ENCODE results near the gene GASK1A. TPM values are rescaled to one million over a fixed set of nuclear protein-coding genes. Genes with fewer than 3 reads are reported as not detected.

Gene GASK1A
- total and polyA plus RNA-seq, 2 experiments from 2014 or later = 2.6 to 11.1 TPM

- no peak overlapping the region for H2AFZ ChIP-seq
- H3K4me3 Mint-ChIP-seq = no peak overlapping the region
- no peaks in the 10 kb centered on the region for H3K4me1 ChIP-seq (ENCODE audit: insufficient read depth)
- TF ChIP-seq STAT1 (IDR thresholded peaks at IDR 0.05; ENCODE audit: unreplicated experiment) (no peak), EZH2 (IDR thresholded peaks at IDR 0.05; ENCODE audit: low read depth, unreplicated experiment) (no peak), JUNB (IDR thresholded peaks at IDR 0.05; ENCODE audit: unreplicated experiment) (no peak), POLR2AphosphoS5 (IDR thresholded peaks at IDR 0.05; ENCODE audit: low read depth) (no peak), ZNF331 (CRISPR knock-in tag; IDR thresholded peaks at IDR 0.05; ENCODE audit: low read depth) (no peak), REST (IDR thresholded peaks at IDR 0.05; ENCODE audit: unreplicated experiment) (no peak), ZNF114 (CRISPR knock-in tag; IDR thresholded peaks at IDR 0.05) (no peak), EZH2phosphoT487 (IDR thresholded peaks at IDR 0.05; ENCODE audit: unreplicated experiment) (no peak), NANOG (IDR thresholded peaks at IDR 0.05; ENCODE audit: borderline replicate concordance) (no peak), ETS1 (IDR thresholded peaks at IDR 0.05) (no peak), CREB1 (CRISPR knock-in tag; IDR thresholded peaks at IDR 0.05; ENCODE audit: low read depth) (no peak)
- TF ChIP-seq, protein P1, sequence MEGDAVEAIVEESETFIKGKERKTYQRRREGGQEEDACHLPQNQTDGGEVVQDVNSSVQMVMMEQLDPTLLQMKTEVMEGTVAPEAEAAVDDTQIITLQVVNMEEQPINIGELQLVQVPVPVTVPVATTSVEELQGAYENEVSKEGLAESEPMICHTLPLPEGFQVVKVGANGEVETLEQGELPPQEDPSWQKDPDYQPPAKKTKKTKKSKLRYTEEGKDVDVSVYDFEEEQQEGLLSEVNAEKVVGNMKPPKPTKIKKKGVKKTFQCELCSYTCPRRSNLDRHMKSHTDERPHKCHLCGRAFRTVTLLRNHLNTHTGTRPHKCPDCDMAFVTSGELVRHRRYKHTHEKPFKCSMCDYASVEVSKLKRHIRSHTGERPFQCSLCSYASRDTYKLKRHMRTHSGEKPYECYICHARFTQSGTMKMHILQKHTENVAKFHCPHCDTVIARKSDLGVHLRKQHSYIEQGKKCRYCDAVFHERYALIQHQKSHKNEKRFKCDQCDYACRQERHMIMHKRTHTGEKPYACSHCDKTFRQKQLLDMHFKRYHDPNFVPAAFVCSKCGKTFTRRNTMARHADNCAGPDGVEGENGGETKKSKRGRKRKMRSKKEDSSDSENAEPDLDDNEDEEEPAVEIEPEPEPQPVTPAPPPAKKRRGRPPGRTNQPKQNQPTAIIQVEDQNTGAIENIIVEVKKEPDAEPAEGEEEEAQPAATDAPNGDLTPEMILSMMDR (conservative IDR thresholded peaks at IDR 0.05; ENCODE audit: low read depth in 2 of 2) = no peak
- TF ChIP-seq, protein P2, sequence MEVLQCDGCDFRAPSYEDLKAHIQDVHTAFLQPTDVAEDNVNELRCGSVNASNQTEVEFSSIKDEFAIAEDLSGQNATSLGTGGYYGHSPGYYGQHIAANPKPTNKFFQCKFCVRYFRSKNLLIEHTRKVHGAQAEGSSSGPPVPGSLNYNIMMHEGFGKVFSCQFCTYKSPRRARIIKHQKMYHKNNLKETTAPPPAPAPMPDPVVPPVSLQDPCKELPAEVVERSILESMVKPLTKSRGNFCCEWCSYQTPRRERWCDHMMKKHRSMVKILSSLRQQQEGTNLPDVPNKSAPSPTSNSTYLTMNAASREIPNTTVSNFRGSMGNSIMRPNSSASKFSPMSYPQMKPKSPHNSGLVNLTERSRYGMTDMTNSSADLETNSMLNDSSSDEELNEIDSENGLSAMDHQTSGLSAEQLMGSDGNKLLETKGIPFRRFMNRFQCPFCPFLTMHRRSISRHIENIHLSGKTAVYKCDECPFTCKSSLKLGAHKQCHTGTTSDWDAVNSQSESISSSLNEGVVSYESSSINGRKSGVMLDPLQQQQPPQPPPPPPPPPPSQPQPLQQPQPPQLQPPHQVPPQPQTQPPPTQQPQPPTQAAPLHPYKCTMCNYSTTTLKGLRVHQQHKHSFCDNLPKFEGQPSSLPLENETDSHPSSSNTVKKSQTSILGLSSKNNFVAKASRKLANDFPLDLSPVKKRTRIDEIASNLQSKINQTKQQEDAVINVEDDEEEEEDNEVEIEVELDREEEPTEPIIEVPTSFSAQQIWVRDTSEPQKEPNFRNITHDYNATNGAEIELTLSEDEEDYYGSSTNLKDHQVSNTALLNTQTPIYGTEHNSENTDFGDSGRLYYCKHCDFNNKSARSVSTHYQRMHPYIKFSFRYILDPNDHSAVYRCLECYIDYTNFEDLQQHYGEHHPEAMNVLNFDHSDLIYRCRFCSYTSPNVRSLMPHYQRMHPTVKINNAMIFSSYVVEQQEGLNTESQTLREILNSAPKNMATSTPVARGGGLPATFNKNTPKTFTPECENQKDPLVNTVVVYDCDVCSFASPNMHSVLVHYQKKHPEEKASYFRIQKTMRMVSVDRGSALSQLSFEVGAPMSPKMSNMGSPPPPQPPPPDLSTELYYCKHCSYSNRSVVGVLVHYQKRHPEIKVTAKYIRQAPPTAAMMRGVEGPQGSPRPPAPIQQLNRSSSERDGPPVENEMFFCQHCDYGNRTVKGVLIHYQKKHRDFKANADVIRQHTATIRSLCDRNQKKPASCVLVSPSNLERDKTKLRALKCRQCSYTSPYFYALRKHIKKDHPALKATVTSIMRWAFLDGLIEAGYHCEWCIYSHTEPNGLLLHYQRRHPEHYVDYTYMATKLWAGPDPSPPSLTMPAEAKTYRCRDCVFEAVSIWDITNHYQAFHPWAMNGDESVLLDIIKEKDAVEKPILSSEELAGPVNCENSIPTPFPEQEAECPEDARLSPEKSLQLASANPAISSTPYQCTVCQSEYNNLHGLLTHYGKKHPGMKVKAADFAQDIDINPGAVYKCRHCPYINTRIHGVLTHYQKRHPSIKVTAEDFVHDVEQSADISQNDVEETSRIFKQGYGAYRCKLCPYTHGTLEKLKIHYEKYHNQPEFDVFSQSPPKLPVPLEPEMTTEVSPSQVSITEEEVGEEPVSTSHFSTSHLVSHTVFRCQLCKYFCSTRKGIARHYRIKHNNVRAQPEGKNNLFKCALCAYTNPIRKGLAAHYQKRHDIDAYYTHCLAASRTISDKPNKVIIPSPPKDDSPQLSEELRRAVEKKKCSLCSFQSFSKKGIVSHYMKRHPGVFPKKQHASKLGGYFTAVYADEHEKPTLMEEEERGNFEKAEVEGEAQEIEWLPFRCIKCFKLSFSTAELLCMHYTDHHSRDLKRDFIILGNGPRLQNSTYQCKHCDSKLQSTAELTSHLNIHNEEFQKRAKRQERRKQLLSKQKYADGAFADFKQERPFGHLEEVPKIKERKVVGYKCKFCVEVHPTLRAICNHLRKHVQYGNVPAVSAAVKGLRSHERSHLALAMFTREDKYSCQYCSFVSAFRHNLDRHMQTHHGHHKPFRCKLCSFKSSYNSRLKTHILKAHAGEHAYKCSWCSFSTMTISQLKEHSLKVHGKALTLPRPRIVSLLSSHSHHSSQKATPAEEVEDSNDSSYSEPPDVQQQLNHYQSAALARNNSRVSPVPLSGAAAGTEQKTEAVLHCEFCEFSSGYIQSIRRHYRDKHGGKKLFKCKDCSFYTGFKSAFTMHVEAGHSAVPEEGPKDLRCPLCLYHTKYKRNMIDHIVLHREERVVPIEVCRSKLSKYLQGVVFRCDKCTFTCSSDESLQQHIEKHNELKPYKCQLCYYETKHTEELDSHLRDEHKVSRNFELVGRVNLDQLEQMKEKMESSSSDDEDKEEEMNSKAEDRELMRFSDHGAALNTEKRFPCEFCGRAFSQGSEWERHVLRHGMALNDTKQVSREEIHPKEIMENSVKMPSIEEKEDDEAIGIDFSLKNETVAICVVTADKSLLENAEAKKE (CRISPR knock-in tag; IDR thresholded peaks at IDR 0.05) = no peak
- no peaks in the 10 kb centered on the region for H3F3A ChIP-seq (replicated peaks; ENCODE audit: low read depth)
- H3K9me3 Mint-ChIP-seq = no peaks in the 10 kb centered on the region
- no peaks in the 10 kb centered on the region for H3K79me2 ChIP-seq (replicated peaks; ENCODE audit: insufficient read depth)
- H3K9me2 ChIP-seq (ENCODE audit: insufficient read depth) = no peaks in the 10 kb centered on the region
- no peak for DNase-seq (ENCODE audit: low spot score)
- H3K27ac ChIP-seq (ENCODE audit: low read depth) = no peak overlapping the region
- 0 out of 3 replicates have a peak, but pooled peaks cover 5% of the 10 kb centered on the region for H3K36me3 Mint-ChIP-seq (ENCODE audit: low read depth)
- H3K27ac Mint-ChIP-seq = no peak overlapping the region
- no peaks in the 10 kb centered on the region for H4K20me1 ChIP-seq (replicated peaks; ENCODE audit: insufficient read depth)
- no peaks in the 10 kb centered on the region for H3K4me1 Mint-ChIP-seq
- H3K4me2 ChIP-seq = no peak overlapping the region
- no peak overlapping the region for H3K4me3 ChIP-seq
- no peak for ATAC-seq
- no peaks in the 10 kb centered on the region for H3K27me3 ChIP-seq (ENCODE audit: insufficient read depth)
- no peaks in the 10 kb centered on the region for H3K36me3 ChIP-seq (ENCODE audit: insufficient read depth)
- no peaks in the 10 kb centered on the region for H3K27me3 Mint-ChIP-seq (ENCODE audit: insufficient read depth, low read depth, poor library complexity)
These were observed 57.7 kb downstream of the GASK1A start for GRCh38 chr3:43036621-43037423.

Measured in GM23338 (cell line).